Endothelial cell of umbilical vein (primary cell): ENCODE data around the gene ELOB. TPM values are rescaled to one million over a fixed set of nuclear protein-coding genes. Genes with fewer than 3 reads are reported as not detected.

Experiments
- BruUV-seq: library from RNA; stranded (reverse); fragments of 400-500 nt; replicated peaks from 2 replicates; lab custom pipeline; 2021; lab: Mats Ljungman, UMichigan
- CTCF ChIA-PET: fragments of 300-600, 350-600 bp; sonication (Branson Sonifier 250); formaldehyde crosslinking; loops from one replicate; lab custom pipeline; 2021; ENCODE audit warnings: antibody characterized with exemption, inconsistent platforms; lab: Charles Lee
- POLR2A ChIA-PET: fragments of 300-600, 350-600 bp; sonication (Branson Sonifier 250); formaldehyde crosslinking; loops from one replicate; lab custom pipeline; 2021; ENCODE audit warnings: antibody characterized with exemption, inconsistent platforms; lab: Charles Lee
- DNase-seq: peaks from one replicate; pipeline ENCODE4 v3.0.0-alpha.2; 2011; ENCODE audit warnings: low read depth, low spot score
- FAIRE-seq: peaks from 2 replicates; lab custom pipeline; 2011; peaks lifted over from hg19 to GRCh38; lab: Jason Lieb, UNC
- H2AFZ ChIP-seq: 2 replicates; pipeline ENCODE4 v1.6.0; 2012; ENCODE audit warnings: low read depth, low read length, control low read depth, inconsistent platforms
- H3K27ac ChIP-seq: 2 replicates; pipeline ENCODE4 v1.5.1; 2011; ENCODE audit warnings: low read depth, mild to moderate bottlenecking, control low read depth, low read length, moderate library complexity; ENCODE audit not compliant: insufficient read depth
- H3K27me3 ChIP-seq, 2 experiments: 2 replicates each; pipeline versions ENCODE4 v1.6.0 to v1.6.1; 2011; ENCODE audit warnings: low read length in 2 of 2, mixed read lengths in 1 of 2; ENCODE audit not compliant: control insufficient read depth in 2 of 2, insufficient read depth in 2 of 2
- H3K36me3 ChIP-seq, 2 experiments: 2 replicates in 1 of 2; 3 replicates in 1 of 2; pipeline ENCODE4 v1.5.1; 2011; ENCODE audit warnings: low read length in 2 of 2, mild to moderate bottlenecking in 1 of 2, moderate library complexity in 1 of 2; ENCODE audit not compliant: control insufficient read depth in 2 of 2, insufficient read depth in 2 of 2; ENCODE audit errors: extremely low read depth in 1 of 2
- H3K4me1 ChIP-seq: 3 replicates; pipeline ENCODE4 v1.5.1; 2011; ENCODE audit warnings: mild to moderate bottlenecking, low read length; ENCODE audit not compliant: control insufficient read depth, insufficient read depth; ENCODE audit errors: extremely low read depth
- H3K4me2 ChIP-seq: 2 replicates; pipeline ENCODE4 v1.6.1; 2011; ENCODE audit warnings: low read length, control low read depth, mixed read lengths; ENCODE audit not compliant: insufficient read depth
- H3K4me3 ChIP-seq, 3 experiments: fragments of 200-600 bp in 1 of 3; sonication (generic), shearing (Covaris generic) in 1 of 3; replicated peaks in 1 of 3; 2 replicates each; pipeline ENCODE4 v1.5.1; 2011 to 2016; ENCODE audit warnings: control low read depth in 3 of 3, low read length in 3 of 3, mild to moderate bottlenecking in 2 of 3, inconsistent platforms in 1 of 3, low read depth in 1 of 3, moderate library complexity in 1 of 3; ENCODE audit not compliant: insufficient read depth in 1 of 3
- H3K79me2 ChIP-seq: 2 replicates; pipeline ENCODE4 v1.6.0; 2012; ENCODE audit warnings: low read length, inconsistent platforms; ENCODE audit not compliant: control insufficient read depth, insufficient read depth
- H3K9ac ChIP-seq: replicated peaks from 2 replicates; pipeline ENCODE3; 2011; ENCODE audit warnings: low read length, control low read depth; ENCODE audit not compliant: insufficient read depth; ENCODE audit errors: extremely low read depth
- H3K9me1 ChIP-seq: replicated peaks from 3 replicates; pipeline ENCODE4 v1.6.0; 2011; ENCODE audit warnings: mild to moderate bottlenecking, low read length; ENCODE audit not compliant: control insufficient read depth, insufficient read depth; ENCODE audit errors: extremely low read depth
- H3K9me3 ChIP-seq: replicated peaks from 2 replicates; pipeline ENCODE4 v1.5.1; 2012; ENCODE audit warnings: low read length, inconsistent platforms; ENCODE audit not compliant: control insufficient read depth, insufficient read depth
- H4K20me1 ChIP-seq: replicated peaks from 2 replicates; pipeline ENCODE3; 2011; ENCODE audit warnings: mild to moderate bottlenecking, low read length; ENCODE audit not compliant: control insufficient read depth, insufficient read depth; ENCODE audit errors: extremely low read depth
- CTCF ChIP-seq, 2 donors: IDR thresholded peaks; 1 replicate in 1 of 2; 2 replicates in 1 of 2; pipeline ENCODE4 v1.5.1; 2011; ENCODE audit warnings: low read length in 2 of 2, mild to moderate bottlenecking in 2 of 2, moderate library complexity in 2 of 2, control low read depth in 1 of 2, inconsistent platforms in 1 of 2, low read depth in 1 of 2; ENCODE audit not compliant: insufficient read depth in 1 of 2; ENCODE audit errors: extremely low read depth in 1 of 2
- EZH2 ChIP-seq: IDR thresholded peaks from 2 replicates; pipeline ENCODE4 v1.6.1; 2012; ENCODE audit warnings: borderline replicate concordance, low read depth, mild to moderate bottlenecking, moderate library complexity, low read length, inconsistent platforms; ENCODE audit not compliant: severe bottlenecking
- FOS ChIP-seq: IDR thresholded peaks from 2 replicates; pipeline ENCODE4 v1.6.1; 2011; ENCODE audit warnings: mild to moderate bottlenecking, low read length, moderate library complexity, borderline replicate concordance; ENCODE audit not compliant: insufficient read depth
- GATA2 ChIP-seq: IDR thresholded peaks from 2 replicates; pipeline ENCODE4 v1.7.0; 2011; ENCODE audit warnings: low read depth, mild to moderate bottlenecking, moderate library complexity, mixed read lengths, low read length; ENCODE audit not compliant: insufficient read length, insufficient read depth
- JUN ChIP-seq: IDR thresholded peaks from 2 replicates; pipeline ENCODE4 v1.6.1; 2011; ENCODE audit warnings: borderline replicate concordance, low read depth; ENCODE audit not compliant: insufficient read length, insufficient read depth
- MAX ChIP-seq: IDR thresholded peaks from 2 replicates; pipeline ENCODE4 v1.6.1; 2011; ENCODE audit not compliant: insufficient read depth, insufficient read length
- MYC ChIP-seq: IDR thresholded peaks from one replicate; pipeline ENCODE4 v1.6.1; 2011; ENCODE audit warnings: mild to moderate bottlenecking, low read depth, low read length
- POLR2A ChIP-seq: IDR thresholded peaks from 2 replicates; pipeline ENCODE4 v1.6.1; 2012; ENCODE audit warnings: low read depth, mild to moderate bottlenecking, control low read depth, low read length
- POLR2AphosphoS5 ChIP-seq: IDR thresholded peaks from 2 replicates; pipeline ENCODE4 v1.6.1; 2012; ENCODE audit warnings: low read depth, mild to moderate bottlenecking, control low read depth, low read length, moderate library complexity; ENCODE audit not compliant: insufficient read depth
- dilution Hi-C: fragments of 300-500 bp; cut with MboI; formaldehyde crosslinking; loops from one replicate; pipeline ENCODE4 v1.15.0; 2019; ENCODE audit warnings: low sequenced_read_pairs; ENCODE audit not compliant: extremely low pct_ligation_motif_present
- intact Hi-C: fragments of 100-400 bp; cut with micrococcal nuclease; formaldehyde crosslinking; loops from one replicate; pipeline ENCODE4 v1.10.0; 2022
- polyA plus RNA-seq, 4 experiments: library from polyadenylated mRNA; depleted of rRNA in 3 of 4; stranded (reverse) in 3 of 4; unstranded in 1 of 4; fragments of >200 nt; gene quantifications; 2 replicates each; pipeline versions ENCODE4 v1.2.1 to v1.2.3, GENCODE V29; 2011 to 2012; ENCODE audit warnings: missing spikeins in 1 of 4
- total RNA-seq: library from RNA; stranded (reverse); gene quantifications from 2 replicates; pipeline ENCODE4 v1.2.3, GENCODE V29; 2021

Gene ELOB
- total and polyA plus RNA-seq, 2 donors (not counting 3 experiments of a cell fraction or from before 2014, with no cell fraction given), result 251 to 848 TPM

GRCh38 chr16:2757344-2757743 is 19.7 kb downstream of the ELOB start:
- H4K20me1 ChIP-seq, result peaks cover 23% of the 10 kb centered on the region
- H3K4me3 ChIP-seq, result no peak overlapping the region
- no TSS peak for BruUV-seq
- no peaks in the 10 kb centered on the region for H3K9me3 ChIP-seq
- no peaks in the 10 kb centered on the region for H3K27me3 ChIP-seq
- TF ChIP-seq MAX, result no peak
- ChIA-PET CTCF (no interaction called here), POLR2A (no interaction called here)
- FAIRE-seq, result no peak
- peaks cover 43 to 46% of the 10 kb centered on the region in 2 experiments for H3K36me3 ChIP-seq
- no peak overlapping the region for H2AFZ ChIP-seq
- H3K79me2 ChIP-seq, result peaks cover 94% of the 10 kb centered on the region
- dilution Hi-C loops (no loop called here), intact Hi-C loops (no loop called here)
- H3K4me1 ChIP-seq, result peaks cover 19% of the 10 kb centered on the region
- H3K9ac ChIP-seq, result no peak overlapping the region
- no peak for DNase-seq
- no peak overlapping the region for H3K4me2 ChIP-seq
- no peaks in the 10 kb centered on the region for H3K9me1 ChIP-seq
- H3K27ac ChIP-seq, result no peak overlapping the region

DNA sequence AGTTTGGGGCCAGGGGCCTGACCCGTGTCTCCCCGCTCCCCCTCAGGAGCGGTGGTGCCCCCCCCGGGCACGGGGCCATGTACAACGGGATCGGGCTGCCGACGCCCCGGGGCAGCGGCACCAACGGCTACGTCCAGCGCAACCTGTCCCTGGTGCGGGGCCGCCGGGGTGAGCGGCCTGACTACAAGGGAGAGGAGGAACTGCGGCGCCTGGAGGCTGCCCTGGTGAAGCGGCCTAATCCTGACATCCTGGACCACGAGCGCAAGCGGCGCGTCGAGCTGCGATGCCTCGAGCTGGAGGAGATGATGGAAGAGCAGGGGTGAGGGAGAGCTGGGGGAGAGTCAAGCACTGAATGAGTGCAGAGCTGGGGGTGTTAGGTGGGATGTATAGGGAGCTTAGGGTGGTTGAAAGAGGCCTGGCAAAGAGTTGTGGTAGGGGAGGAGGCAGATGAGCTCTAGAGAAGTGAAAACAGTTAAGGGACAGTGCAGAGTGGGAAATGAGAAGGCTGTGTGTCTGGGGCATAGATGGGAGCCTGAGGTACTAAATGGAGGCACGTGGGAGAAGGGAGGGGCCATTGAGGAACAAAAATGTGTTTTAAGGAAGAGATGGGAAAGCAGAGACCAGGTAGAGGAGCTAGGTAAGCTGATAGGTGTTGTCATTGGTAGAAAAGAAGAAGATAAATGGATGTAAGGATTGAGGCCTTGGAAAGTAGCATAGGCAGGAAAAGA is 20.6 kb downstream of the ELOB start:
- no peak overlapping the region for H3K4me2 ChIP-seq
- H3K36me3 ChIP-seq, result peaks cover 34 to 37% of the 10 kb centered on the region in 2 experiments
- H3K9ac ChIP-seq, result no peak overlapping the region
- no peak overlapping the region for H3K27ac ChIP-seq
- peaks cover 23% of the 10 kb centered on the region for H4K20me1 ChIP-seq
- no peaks in the 10 kb centered on the region for H3K27me3 ChIP-seq
- FAIRE-seq, result no peak
- intact Hi-C loops, result no loop called here
- ChIA-PET POLR2A (no interaction called here), CTCF (no interaction called here)
- no peaks in the 10 kb centered on the region for H3K9me3 ChIP-seq
- H2AFZ ChIP-seq, result no peak overlapping the region
- no peak for TF ChIP-seq CTCF (IDR thresholded peaks at IDR 0.05; ENCODE audit: extremely low read depth in 1 of 2, insufficient read depth in 1 of 2, low read depth in 1 of 2, low read length in 2 of 2)
- no peak for TF ChIP-seq POLR2A
- no peak for TF ChIP-seq FOS
- TF ChIP-seq MYC, result no peak
- no peak for TF ChIP-seq EZH2
- no peak for TF ChIP-seq JUN
- no peak for TF ChIP-seq MAX
- no peak for TF ChIP-seq GATA2
- TF ChIP-seq POLR2AphosphoS5, result no peak
- no TSS peak for BruUV-seq
- peaks cover 85% of the 10 kb centered on the region for H3K79me2 ChIP-seq
- no peak overlapping the region for H3K4me3 ChIP-seq
- no peak for DNase-seq
- H3K4me1 ChIP-seq, result peaks cover 24% of the 10 kb centered on the region
- dilution Hi-C loops, result no loop called here
- H3K9me1 ChIP-seq, result no peaks in the 10 kb centered on the region
